GM18520 (cell line): ENCODE data around the gene SMYD3.

ENCODE experiments used
- ATAC-seq: cut with Tn5 transposase; IDR thresholded peaks from one replicate; pipeline ENCODE4 v1.9.1; 2021; ENCODE audit not compliant: unreplicated experiment

SMYD3 gene

DNA sequence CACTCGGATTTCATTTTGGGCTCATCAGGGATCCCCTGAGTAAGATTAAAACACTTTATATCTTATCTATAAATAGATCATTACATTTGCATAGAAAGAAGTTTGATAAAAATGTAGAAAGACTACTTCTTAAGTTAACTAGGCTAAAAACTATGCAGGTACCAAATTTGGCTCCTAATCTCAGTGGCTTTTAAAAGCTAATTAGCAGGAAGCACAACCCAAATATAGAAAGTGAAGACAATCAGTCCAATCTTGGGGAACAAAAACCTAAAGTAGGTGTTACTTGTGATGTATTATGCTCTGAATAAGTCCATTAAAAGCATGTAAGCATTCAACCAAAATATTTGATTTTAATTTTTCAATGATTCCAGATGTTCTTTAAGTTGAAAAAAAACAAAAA lies 35.4 kb downstream of the SMYD3 start:
- ATAC-seq = no peak

DNA sequence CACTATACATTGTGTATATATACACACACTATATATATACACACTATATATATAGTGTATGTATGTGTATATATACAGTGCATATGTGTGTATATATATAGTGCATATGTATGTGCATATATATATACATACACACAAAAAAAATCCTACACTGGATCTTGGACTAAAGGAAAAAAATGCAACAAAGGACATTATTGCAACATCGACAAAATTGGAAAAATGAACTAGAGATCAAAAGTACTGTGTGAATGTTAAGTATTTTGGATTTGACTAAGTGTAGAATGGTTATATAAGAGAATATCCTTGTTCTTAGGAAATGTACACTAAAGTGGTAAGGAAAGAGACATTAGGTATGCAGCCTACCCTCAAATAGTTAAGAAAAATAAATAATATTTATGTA lies 36.5 kb downstream of the SMYD3 start:
- ATAC-seq = no peak

DNA sequence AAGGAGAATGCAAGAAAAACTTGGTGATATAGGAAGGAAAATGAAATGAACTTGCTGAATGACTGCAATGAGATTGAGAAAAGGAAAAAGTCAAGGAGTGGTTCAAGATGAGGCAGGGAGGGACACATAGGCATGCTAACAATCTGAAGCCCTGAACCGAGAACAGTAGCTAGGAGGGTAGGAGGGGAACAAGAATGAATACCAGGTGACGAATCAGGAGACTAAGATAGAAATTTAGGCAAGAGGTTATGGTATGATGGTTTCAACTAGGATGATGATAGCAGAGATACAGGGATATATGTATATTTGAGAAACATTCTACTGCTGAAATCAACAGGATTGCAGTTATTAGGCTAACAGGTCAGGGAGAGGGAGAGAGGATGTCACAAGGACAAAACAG lies 44.1 kb downstream of the SMYD3 start:
- ATAC-seq = no peak

DNA sequence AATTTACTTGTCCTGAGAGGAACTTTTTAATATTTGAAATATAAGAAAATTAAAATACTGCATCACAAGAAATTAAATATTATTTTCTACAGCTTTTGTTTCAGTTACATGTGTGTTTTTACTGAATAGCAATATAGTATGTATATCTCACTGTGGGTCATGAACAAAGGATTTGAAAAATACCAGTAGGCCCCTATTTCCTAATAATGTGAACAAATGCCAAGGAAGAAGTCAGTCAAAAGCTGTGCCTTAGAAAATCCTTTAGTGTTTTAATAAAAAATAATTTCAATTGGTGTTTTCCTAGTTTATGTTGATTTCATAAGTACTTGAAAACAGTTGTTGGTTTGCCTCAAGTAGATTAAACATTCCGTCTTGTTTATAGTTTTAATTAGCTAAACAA lies 46.7 kb downstream of the SMYD3 start:
- no peak for ATAC-seq

DNA sequence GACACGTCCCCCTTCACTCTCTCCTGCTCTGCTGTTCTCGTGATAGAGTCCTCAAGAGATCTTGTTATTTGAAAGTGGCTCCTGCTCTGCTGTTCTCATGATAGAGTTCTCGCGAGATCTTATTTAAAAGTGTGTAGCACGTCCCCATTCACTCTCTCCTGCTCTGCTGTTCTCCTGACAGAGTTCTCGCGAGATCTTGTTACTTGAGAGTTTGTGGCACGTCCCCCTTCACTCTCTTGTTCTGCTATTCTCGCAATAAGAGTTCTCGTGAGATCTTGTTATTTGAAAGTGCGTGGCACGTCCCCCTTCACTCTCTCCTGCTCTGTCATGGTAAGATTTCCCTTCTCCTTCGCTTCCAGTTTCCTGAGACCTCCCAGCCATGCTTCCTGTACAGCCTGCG lies 47.9 kb downstream of the SMYD3 start:
- no peak for ATAC-seq

DNA sequence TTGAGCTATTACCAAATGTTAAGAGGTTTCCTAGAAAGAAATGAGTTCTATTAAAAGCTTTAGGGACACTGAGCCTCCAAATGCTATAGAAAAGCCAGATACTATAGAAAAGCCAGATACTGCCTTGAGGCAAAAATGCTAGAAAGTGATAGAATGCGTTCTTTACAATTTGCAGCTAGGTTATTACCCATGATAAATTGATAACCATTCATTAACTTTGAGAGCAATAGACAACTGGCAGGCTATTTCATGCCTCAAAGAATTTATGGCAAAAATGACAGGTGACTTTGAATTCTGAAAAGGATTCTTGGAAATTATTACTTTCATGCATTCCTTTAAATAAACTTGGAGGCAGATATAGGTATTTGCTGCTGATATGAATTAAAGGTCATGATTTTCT lies 51.6 kb downstream of the SMYD3 start:
- no peak for ATAC-seq

DNA sequence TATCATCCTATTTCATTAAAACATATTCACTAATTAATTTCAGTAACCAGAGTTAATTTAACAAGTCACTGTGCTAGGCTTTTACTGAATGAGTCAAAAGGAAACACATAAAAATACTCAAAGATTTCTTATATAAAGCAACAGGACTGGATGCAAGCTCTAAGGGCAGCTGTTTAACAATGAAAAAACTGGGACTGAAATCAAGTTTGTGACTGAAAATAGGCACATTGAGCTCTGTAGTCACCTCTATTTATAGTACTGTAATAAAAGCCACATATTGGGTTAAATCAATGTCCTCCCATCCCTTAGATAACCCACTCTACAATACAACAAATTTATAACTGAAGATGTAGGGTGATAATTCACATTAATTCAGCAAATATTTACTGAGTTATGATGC lies 52.4 kb downstream of the SMYD3 start:
- ATAC-seq = no peak

DNA sequence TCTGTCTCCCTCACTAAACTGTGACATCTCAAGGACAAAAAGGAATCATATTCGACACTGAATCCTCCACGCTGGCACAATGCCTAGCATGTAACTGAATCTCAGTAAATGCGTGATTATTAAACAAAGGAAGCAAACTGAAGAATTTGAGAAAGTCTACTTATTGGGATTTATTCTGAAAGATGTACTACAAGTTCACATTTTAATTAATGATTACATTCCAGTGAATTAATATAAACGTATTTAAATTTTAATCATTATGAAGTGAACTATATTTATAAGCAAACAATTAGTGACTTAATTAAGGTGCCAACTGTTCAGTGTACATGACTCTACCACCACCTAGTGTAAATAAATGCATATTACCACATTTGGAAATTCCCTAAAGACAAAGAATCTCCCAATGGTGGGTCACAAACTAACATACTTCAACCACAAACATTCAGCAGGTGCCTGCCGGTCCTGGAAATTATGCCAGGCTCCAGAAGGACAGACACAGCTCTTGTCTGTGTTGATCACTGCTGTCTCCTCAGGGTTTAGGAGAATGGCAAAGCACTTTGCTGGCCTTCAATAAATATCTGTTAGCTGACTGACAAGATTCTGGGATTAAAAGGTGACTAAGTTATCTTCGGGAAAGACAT lies 56.3 kb downstream of the SMYD3 start:
- no peak for ATAC-seq

DNA sequence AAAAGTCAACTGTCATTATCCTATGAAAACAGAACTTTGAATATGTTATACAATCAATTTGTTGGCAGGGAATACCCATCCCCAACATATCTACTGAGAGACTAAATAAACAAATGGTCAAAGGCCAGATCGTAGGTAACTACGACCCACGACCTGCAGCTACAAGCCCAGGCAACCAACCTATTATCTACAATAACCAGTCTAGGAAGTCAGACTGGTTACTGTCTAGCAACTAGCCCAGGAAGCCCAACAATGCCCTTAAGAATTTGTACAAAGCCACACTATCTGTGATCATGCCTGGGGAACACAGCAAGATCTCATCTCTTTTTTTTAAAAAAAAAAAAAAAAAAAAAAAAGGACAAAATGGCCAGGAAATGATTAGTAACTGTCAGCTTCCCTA lies 58.7 kb downstream of the SMYD3 start:
- no peak for ATAC-seq

DNA sequence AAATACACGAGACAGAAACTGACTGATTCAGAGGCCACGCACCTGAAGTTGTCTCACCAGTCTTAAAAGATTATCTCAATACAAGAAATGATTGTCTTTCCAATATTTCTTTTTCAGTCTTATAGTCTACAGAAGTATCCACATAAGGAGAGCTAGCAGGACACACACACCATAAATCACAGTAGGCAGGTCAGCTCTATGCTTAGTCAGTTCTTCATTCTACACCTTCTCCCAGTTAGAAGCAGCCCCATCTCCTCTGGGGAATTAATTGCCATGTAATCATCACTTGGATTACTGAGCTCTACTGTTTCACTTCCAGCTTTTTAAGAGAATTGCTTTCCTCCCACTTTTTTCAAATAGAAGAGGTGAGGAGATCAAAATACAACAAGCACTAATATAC lies 59.6 kb downstream of the SMYD3 start:
- ATAC-seq = no peak

DNA sequence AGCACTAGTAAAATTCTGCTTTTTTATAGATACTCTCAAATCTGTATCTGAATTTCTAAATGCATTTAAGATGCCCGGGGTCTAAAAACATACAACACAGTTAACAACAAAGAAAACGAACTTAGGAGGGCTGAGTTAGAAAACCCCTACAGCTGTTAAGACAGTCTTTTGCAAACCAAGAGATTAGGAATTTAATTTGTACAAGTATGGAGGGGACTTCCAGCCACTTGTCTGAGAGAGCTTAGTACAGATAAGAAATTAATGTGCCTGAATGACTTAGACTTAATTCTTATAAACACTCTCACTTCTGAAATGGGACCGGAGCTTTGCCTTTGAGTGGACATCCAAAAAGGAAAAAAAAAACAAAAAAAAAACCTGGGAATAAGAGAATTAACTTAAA lies 61.6 kb downstream of the SMYD3 start:
- ATAC-seq = no peak

DNA sequence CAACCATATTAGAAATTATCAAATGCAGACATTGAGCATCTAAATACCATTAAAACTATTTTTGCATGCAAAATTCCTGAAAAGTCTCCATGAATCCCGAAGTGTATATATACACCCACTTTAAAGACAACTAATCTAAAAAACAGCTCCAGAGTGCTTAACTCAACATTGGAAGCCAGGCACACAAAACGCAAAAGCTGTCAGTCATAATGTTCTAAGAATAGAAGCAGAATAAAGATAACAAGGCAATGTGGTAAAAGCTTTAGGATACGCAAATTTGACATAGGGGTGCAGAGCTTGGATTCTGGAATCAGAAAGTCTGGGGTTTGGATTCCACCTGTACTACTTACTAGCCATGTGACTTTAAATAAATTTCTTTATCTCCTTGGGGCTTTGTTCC lies 62.5 kb downstream of the SMYD3 start:
- no peak for ATAC-seq

DNA sequence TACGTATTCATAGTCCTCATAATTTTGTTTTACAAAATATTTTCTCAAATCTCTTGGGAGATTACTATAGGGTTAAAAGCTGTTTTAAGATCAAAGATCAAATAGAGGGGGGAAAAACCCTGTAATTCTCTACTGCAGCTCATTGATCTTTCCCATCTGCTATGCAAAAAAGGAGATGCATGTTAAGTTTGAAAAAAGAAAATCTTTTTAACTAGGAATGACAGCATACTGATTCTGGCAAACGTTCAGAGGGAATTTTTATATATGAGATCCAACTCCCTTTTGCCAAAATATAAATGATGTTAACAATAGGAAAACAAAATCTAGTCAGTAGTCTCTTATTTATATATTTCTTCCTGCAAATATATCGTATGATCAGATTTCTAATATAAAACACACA lies 69.1 kb downstream of the SMYD3 start:
- no peak for ATAC-seq

DNA sequence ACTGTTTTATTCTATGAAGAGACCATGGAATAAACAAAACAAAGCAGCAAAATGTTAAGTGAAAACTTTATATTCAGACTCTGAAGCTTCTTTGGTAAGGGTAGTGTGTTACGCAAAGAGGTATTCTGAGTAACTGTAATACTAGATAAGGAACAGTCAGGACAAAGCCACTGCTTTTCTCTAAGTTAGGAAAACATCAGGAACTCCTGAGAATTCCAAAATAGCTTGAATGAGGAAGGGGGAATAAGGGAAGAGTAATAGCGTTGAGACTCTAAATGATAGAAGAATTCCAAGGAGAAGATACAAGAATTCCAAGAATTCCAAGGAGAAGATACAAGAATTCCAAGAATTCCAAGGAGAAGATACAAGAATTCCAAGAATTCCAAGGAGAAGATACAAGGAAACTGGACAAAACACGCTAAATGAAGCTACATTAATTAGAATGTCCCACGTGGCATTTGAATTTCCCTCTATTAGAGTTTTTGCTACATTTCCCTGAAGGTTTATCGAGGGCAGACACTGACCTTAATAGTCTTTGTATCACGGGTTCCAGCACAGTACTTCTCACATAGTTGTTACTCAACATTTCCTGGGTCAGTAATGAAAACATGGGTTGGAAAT lies 71.5 kb downstream of the SMYD3 start:
- no peak for ATAC-seq

DNA sequence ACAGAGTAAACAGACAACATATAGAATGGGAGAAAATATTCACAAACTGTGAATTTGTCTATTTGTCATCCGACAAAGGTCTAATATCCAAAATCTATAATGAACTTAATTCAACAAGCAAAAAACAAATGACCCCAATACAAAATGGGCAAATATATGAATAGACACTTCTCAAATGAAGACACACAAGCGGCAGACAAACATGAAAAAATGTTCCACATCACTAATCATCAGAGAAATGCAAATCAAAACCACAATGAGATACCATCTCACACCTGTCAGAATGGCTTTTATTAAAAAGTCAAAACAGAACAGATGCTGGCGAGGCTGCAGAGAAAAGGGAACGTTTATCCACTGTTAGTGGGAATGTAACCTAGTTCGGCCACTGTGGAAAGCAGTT lies 72.7 kb downstream of the SMYD3 start:
- no peak for ATAC-seq

DNA sequence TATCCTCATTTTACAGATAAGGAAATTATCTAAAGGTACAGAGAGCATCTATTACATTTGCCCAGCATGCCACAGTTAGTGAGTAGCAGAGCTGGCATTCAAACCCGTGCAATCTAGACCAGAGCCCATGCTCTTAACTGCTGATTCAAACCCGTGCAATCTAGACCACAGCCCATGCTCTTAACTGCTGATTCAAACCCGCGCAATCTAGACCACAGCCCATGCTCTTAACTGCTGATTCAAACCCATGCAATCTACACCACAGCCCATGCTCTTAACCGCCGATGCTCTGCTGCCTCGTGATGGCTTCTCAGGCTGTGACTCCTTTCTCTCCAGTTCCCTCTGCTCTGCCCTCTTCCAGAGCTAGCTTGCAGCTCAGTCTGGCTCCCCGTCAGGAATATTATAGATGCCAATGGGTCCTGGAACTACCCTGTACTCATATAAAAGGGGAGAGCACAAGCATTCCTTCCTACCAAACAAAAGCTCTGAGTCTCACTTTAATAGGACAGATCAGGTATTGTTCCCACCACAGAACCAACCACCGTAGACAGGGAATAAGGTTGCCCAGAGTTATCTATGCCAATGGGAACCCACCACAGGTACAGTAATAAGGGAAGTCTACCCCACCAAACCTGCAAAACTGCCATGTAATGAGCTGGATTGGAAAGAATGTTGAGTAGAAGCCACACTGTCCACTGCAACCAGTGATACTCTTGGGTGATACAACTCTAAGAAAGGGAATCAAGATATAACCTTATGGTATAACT lies 78.4 kb downstream of the SMYD3 start:
- no peak for ATAC-seq

DNA sequence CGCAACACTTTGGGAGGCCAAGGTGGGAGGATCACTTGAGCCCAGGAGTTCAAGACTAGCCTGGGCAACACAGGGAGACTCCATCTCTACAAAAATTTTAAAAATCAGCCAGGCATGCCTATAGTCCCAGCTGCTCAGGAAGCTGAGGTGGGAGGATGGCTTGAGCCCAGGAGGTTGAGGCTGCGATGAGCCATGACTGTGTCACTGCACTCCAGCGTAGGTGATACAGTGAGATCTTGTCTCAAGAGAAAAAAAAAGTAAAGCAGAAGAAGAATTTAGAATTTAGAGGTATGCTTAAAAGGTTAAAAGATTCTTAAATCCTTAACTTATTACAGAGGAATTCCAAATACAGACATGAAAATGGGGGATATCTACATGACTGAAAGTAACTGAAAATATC lies 79.5 kb downstream of the SMYD3 start:
- ATAC-seq = no peak

DNA sequence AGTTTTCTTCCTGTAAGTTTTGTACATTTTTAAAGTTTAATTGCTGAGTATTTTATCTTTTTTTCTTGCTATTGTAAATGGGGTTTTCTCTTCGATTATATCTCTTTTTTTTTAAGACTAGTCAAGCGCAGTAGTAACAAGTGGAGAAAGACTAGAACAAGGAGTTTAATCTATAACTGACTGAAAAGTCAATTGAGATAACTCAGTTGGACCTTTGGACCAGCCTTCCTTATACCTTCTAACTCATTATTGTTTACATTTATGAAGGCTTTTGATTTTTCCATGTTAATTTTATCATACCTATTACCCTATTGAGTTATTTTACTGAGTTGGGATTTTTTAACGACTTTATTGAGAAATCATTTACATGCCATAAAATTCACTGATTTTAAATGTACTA lies 81.2 kb downstream of the SMYD3 start:
- ATAC-seq = no peak

DNA sequence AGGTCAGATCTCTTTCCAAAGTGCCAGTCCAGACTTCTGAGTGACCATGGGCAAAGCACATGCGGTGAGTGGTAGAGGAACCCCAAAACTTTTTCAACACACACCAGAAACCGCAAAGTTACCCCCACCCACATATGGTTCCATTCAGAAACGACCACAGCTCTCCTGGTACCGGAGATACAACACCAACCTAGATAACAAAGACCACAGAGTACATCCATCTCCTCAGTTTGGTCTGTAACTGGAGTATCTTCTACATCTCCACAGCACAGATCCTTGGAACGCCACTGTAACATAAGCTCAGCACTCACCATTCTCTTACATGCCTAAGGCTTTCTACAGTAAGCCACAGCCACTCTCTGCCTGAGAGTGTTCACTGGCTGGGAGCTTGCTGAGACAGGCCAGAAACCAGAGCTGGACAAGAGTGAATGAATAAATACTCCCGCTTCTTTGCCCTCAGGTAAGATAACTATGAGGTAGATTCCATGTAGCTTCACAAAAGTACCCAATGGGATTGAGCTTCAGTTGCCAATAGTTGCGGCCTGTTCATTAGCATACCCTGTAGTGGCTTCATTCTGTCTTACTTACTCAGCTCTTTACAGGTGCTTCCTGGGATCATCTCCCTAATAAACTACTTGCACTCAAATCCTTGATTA lies 81.8 kb downstream of the SMYD3 start:
- ATAC-seq = no peak

DNA sequence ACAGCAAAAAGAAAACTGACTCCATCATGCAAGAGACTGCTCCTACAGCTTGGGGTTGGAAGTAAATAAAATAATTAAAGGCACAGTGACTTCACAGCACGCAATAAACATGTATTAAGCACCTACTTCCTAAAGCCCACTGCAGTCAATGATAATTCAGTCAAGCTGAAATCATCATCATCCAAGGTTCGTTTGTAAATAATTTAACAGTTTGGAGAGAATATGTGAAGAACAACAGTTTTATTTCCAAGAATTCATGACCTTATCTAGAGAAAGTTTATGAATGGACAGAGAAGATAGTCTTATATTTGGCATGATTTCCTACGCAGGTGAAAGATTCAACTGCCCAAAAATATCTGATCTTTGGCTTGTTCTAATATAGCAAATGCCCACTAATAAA lies 86.8 kb downstream of the SMYD3 start:
- no peak for ATAC-seq

DNA sequence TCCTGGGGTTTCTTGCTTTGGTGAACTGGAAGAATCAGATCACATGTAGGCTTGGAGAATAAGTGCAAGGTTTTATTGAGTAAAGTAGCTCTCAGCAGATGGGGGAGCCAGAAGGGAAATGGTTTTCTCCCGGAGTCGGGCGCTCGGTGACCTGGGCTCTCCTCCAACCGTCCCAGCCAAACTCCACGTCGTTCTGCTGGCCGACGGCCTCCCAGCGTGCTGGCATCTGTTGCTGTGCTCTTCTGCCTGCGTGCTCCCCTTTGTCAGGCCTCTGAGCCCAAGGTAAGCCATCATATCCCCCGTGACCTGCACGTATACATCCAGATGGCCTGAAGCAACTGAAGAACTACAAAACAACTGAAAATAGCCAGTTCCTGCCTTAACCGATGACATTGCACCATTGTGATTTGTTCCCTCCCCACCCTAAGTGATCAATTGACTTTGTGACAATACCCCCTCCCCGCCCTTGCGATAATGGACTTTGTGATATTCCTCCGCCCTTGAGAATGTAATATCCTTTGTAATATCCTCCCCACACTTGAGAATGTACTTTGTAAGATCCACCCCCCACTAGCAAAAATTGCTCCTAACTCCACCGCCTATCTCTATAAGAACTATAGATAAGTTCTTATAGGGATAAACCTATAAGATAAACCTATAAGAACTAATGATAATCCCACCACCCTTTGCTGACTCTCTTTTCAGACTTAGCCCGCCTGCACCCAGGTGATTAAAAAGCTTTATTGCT lies 88.3 kb downstream of the SMYD3 start:
- ATAC-seq = no peak
